Posterior vena cava (tissue), 2 donors: ENCODE results near the gene STRN3. TPM values are rescaled to one million over a fixed set of nuclear protein-coding genes. Genes with fewer than 3 reads are reported as not detected.

ENCODE experiments used
- DNase-seq: peaks from one replicate; pipeline ENCODE4 v3.0.0-alpha.2; 2020; ENCODE audit warnings: low spot score
- intact Hi-C, 2 donors: fragments of 100-400 bp; cut with DNase I; formaldehyde crosslinking; loops; one replicate each; pipeline versions ENCODE4 v1.14.1 to v1.14.2; 2022 to 2023
- total RNA-seq, 2 donors: library from RNA; stranded (reverse); fragmentation: NEBNext Ultra II Directional; extraction: Animal tissue kit (Norgen Biotek cat#: 25700); gene quantifications; one replicate each; pipeline ENCODE4 v1.2.1, GENCODE V29; 2021
- donor health status: DM: yes; HTN: yes; CAD: no.
- donor health status: DM: yes; HTN: yes; CAD: no.

STRN3 gene
- total RNA-seq, 2 donors from 2014 or later = 48.2 to 57.4 TPM

DNA sequence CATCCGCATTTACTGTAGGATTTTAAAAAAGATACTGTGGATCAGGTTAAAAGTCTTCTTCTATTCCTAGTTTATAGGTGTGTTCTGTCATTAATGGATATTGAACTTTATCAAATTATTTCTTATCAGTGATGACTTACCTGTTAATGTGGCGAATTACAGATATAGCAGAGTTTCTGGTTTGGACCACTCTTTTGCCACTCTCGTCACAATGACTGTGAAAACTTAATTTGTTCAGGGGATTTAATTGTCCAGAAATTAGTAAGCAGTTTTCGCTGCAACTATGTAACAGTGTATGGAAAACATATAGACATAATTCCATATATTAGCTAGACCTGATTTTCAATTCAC, 137.0 kb downstream of the STRN3 start:
- intact Hi-C loops = loop anchor here in 1 of 2 donors (10.0 kb wide), 1 partner anchor 856 kb away; no protein-coding TSS in a partner anchor
- DNase-seq = no peak

DNA sequence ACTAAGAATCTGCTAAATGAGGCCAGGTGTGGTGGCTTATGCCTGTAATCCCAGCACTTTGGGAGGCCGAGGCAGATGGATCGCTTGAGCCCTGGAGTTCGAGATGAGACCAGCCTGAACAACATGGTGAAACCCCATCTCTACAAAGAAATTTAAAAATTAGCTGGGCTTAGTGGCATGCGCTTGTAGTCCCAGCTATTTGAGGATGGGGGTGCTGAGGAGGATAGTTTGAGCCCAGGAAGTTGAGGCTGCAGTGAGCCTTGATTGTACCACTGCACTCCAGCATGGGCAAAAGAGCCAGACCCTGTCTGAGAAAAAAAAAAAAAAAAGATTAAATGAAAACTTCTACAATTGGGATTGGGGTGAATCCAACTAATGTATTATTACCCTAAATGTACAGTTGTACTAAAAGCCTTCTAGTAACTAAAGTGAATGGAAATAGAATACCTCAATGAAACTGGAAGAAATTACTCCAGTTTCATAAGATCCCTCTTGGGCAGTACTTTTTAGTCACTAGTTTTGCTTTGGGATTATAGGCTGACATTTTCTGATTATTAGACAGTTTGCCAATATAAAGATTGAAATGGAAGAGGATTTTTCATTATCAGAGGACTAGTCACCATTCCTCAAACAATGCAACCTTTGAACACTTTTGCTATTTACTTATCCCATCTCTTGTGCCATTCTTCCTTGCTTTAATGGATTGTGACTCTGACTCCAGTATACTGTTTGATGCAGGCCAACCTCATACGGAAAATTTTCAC, 137.5 kb downstream of the STRN3 start:
- no peak for DNase-seq
- intact Hi-C loops = loop anchor here in 1 of 2 donors (10.0 kb wide), 1 partner anchor 856 kb away; no protein-coding TSS in a partner anchor

DNA sequence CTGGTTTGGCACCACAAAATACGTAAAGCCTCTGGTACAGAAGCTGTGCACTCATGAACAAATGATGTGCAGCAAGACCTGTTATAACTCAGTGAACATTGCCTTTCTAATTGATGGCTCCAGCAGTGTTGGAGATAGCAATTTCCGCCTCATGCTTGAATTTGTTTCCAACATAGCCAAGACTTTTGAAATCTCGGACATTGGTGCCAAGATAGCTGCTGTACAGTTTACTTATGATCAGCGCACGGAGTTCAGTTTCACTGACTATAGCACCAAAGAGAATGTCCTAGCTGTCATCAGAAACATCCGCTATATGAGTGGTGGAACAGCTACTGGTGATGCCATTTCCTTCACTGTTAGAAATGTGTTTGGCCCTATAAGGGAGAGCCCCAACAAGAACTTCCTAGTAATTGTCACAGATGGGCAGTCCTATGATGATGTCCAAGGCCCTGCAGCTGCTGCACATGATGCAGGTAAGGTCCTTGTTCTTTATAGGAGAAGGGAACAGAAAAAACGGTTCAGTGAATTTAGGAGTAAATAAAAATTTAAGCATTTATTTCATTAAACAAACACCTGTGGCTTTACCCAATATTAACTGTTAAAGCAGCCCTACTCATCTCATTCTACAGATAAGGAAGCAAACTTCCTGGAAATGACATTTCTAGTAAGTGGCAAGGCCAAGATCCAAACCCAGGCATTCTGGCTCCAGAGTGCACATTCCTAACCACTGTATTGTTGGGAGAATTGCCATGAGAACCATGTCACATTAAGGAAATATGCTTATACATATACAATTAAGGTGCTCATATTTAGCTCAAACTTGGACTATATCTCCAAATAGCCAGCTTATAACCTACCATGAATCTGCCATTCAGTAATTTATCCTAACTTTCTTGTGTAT, 140.1 kb downstream of the STRN3 start:
- no peak for DNase-seq
- intact Hi-C loops = loop anchor here in 1 of 2 donors (10.0 kb wide), 1 partner anchor 859 kb away; no protein-coding TSS in a partner anchor

DNA sequence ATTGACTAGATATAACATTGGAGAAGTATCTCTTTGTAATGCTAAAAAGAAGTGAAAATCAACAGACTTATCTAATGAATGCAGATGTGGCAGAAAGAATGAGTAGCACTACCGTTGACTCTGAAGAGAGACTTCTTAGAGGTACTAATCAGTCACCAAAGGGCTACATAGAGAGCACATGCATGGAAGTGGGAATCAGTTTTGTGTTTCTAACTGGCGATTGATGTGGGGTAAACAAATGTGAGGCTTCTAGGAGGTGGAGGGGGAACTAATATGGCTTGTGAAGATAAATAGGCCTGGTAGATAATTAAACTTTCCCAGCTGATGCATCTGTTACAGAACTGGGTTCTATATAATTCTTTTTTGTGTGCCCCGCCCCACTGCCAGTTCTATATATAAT, 141.3 kb downstream of the STRN3 start:
- no peak for DNase-seq
- intact Hi-C loops = loop anchor here in 1 of 2 donors (10.0 kb wide), 1 partner anchor 860 kb away; no protein-coding TSS in a partner anchor

DNA sequence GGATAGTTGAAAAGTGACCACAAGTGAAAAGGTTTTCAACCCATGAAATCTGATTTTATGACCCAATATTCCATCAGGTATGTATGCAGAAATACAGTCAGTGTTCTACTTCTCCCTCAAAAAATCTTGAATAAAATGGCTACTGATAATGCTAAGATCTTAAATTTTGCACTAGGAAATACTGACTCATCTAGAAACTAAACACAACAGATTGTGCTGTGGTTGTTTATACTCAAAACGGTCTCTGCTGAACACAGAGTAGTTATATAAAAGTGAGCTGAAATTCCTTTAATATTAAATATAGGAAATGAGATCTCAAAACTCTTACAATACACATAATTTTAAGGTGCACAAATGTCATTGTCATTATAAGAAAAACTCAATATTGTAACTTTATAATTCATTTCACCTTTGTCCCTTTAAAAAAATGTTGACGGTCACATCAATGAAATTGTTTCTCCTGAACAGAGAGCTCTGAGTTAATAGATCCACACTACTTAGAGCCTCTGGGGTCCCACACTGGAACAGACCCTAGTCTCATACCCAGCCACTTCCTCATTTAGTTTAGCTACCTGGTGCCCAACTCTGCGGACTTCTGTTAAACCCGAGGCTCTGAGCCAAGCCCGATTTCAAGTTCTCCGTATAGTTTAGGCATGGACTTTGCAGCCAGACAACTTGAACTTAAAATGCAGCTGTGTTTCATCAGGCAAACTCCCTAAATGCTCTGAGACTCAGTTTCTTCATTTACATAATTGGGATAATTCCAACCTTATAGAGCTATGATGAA, 142.5 kb downstream of the STRN3 start:
- no peak for DNase-seq
- intact Hi-C loops = loop anchor here in 1 of 2 donors (10.0 kb wide), 1 partner anchor 861 kb away; no protein-coding TSS in a partner anchor

DNA sequence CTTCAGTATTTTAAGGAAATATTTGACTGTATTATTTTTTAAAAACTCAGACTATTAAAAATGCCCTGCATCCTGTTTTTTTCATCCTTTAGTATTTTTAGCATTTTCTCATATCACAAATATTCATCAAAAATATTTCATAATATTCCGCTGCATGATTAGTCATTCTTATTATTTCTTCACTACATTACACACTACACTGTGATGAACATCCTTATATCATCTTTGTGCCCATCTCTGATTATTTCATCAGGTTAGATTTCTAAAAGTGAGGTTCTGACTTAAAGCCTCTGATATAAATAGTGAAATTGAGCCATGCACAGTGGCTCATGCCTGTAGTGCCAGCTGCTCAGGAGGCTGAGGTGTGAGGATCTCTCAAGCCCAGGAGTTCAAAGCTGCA, 143.7 kb downstream of the STRN3 start:
- no peak for DNase-seq
- intact Hi-C loops = loop anchor here in 1 of 2 donors (10.0 kb wide), 1 partner anchor 862 kb away; no protein-coding TSS in a partner anchor

DNA sequence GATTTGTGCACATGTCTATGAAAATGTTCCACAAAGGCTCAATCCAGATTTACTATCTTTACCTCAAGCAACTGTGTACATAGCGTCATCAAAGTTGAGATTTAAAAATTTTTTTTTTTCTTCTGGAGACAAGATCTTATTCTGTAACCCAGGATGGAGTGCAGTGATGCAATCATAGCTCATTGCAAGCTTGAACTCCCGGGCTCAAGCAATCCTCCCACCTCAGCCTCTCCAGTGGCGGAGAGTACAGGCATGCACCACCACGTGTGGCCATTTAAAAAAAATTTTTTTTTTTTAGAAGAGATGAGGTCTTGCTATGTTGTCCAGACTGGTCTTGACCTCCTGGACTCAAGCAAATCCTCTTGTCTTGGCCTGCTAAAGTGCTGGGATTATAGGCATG, 149.5 kb downstream of the STRN3 start:
- DNase-seq = no peak
- intact Hi-C loops = no loop called here

DNA sequence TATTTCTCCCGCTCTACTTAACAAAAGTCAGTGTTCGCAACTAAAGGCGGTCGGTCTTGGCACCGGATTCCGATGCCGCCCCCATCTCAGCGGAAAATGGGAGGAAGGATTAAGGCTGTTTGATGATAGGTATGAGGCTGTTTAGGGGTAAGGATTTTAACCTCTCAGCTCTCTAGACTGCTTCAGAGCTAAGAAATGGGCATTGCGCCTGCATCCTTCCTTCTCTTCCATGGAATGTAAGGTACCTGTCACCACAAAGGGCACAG, 150.5 kb downstream of the STRN3 start:
- no peak for DNase-seq
- intact Hi-C loops = no loop called here

DNA sequence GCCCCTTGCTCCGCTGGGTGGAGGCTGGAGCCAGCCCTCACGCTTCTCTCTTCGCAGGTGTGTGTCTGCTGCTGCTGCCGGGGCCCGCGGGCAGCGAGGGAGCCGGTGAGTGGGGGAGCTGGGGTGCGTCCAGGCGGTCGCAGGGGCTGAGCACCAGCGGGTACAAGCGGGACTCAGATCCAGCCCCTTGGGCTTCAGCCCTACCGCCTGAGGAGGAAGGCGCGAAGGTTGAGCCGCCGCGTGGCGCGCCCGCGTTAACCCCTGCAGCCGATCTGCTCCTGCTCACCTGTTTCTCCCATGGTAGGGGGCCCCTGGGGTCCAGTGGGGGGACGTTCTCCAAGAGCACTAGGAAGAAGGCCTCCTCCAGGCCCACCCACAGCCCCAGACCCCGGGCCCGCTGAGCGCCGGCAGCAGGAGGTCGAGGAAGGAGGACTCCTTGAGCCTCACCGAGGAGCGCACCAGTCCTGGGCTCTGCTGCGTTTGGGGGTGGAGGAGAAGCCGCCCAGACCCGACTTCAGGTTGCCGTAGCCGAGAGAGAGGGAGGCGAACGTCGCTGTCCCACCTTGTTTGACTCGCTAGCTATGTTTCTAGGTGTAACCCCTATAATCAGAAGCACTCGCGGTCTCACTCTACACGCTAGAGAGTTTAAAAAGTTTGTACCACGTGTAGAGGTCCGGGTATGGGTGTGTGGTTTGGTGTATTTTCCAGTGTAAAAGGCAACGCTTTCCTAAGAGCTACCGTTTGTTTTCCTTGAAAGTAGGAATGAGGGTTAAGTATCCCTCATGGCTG, 151.0 kb downstream of the STRN3 start:
- DNase-seq = no peak
- intact Hi-C loops = no loop called here

DNA sequence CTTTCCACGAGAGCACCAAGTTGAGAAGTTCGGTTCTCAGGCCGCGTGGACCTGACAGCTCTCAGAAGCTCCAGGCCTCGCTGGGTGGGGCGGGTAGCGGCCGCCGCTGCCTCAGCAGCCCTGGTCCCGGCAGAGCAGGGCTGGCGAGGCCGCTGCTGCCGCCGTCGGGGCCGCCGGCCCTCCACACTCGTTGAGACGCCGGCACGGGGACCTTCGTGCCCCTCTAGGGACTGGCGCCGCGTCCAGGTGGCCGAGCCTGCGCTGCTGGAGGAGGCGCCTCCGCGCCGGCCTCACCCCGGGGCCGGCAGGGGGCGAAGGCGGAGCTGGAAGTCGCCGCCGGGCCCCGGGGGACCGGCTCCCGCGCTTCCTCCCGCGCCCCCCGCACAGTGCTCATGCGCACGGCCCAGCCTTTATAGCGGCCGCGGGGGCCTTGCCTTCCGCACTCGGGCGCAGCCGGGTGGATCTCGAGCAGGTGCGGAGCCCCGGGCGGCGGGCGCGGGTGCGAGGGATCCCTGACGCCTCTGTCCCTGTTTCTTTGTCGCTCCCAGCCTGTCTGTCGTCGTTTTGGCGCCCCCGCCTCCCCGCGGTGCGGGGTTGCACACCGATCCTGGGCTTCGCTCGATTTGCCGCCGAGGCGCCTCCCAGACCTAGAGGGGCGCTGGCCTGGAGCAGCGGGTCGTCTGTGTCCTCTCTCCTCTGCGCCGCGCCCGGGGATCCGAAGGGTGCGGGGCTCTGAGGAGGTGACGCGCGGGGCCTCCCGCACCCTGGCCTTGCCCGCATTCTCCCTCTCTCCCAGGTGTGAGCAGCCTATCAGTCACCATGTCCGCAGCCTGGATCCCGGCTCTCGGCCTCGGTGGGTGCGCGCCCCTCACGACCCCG, 151.8 kb downstream of the STRN3 start, which contains the start of gene COCH:
TSS of gene COCH (plus strand) at position 440 of the 879 bp plus-strand sequence. CDS start at position 820, 380 bp downstream.
- DNase-seq = no peak
- intact Hi-C loops = no loop called here

DNA sequence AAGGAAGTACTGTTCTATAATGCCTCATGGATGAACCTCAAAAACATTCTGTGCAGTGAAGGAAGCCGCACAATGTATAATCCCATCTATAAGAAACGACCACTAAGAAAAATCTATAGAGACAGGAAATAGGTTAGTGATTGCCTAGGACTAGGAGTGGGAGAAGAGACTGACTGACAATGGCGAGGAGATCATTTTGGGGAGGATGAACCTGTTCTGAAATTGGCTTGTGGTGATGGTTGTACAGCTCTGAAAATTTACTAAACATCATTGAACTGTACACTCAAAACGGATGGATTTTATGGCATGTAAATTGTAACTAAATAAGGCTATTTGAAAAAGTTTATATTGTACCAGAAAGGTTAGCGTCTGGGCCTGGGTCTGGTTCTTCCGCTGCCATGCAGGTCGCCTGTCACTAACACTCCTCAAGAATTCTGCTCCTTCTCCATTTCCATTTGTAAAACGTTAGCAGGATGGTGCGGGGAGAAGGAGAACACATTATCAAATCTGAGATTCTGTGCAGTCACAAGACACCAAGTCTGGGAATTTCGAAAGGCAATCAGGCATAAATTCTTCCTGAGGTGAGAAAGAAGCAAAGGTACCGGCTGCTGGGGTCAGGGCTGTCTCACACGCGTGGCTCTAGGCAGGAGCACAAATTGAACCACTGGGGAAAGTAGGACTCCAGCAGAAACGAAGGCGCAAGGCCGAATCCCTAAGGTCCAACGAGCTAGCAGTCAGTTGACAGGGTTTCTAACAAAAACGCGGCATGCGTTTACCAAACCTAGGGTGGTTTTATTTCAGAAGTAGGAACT, 152.7 kb downstream of the STRN3 start:
- DNase-seq = no peak
- intact Hi-C loops = no loop called here

DNA sequence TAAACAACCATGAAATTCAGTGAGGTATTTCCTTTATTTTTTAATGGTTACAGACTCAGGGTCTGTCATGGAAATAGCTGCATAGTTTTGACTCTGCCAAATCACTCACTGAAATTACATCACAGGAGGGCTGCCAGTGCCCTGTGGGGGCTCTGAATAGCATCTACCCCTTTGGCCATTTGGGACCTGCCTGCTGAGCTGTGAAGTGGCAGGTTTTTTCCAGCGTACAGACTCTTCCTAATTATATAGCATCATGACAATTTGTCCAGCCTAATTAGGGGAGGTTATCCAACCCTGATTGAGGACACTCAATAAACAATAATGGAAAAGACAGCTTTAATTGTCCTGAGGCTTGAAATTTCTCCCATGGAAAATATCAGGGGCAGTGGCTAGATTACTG, 153.6 kb downstream of the STRN3 start:
- no peak for DNase-seq
- intact Hi-C loops = no loop called here

DNA sequence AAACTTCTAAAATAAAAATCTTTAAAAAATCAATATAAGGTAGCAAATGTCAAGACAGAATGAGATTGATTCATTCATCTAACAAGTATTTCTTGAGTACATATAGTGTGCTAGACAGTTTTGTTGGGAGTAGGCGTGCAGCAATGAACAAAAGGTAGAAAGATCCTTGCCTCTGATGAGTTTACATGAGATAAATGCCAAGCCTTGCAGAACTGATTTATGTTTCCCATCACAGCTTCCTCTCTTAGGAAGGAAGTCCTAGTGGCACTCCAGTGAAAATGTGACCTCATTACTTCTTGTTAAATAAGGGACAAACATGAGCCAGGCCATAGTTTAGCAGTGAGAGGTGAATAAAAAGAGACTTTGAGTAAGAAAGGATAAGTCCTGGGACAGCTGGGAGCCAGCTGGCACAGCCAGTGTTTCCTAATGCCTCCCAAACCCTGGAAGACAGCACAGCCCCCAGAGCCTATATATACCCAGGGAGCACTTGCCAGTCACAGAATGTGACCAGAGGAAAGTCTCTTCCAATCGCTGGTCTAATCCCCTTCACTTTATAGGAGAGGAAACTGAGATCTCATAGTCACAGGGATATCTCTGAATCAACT, 156.5 kb downstream of the STRN3 start:
- intact Hi-C loops = no loop called here
- no peak for DNase-seq

DNA sequence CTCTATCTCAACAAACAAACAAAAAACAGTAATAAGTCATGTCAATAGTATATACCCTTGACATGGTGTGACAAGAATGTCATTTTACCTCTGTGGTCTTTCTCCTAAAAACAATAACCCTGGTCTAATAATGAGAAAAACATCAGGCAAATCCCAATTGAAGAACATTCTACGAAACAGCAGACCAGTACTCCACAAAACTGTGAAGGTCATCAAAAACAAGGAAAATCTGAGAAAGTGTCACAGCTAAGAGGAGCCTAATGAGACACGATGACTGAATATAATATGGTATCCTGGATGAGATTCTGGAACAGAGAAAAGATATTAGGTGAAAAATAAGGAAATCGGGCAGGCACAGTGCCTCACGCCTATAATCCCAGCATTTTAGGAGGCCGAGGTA, 157.4 kb downstream of the STRN3 start:
- intact Hi-C loops = no loop called here
- no peak for DNase-seq

DNA sequence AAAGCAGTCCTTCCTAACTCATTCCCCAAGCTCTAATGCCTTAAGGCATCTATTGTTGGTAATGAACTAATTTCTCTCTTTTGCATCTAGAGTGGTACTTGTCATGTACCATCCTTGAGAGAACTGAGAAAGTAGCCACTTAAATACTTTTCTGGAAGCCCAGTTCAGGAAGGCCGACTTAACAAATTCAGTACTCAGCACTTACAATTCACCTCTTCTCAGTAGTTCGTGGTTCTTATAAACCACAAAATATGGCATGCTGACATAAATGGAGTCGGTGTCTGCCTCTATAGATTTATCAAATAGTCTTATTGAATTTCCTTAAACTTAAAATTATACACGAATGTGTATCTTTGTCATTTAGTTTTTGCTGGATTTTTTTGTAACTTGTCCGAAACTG, 161.2 kb downstream of the STRN3 start:
- intact Hi-C loops = no loop called here

DNA sequence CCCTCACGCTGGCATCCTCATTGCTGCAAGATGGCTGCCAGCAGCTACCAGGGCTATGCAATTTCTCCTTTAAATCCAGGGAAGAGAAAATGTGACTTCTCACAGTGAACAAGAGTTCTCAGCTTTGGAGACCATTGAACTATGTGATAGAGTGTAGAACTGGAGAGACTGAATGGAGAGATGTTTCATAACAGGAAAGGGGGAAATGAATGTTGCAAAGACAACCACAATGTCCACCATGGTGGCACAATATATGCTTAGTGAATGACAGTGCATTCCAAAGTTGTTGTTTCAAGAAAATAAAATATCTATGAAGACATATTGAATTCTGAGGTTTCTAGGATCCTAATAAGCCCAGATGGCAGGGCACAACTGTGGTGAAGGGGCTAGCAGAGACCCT, 165.0 kb downstream of the STRN3 start:
- DNase-seq = no peak
- intact Hi-C loops = no loop called here

More for the DNA sequence above, 161.2 kb downstream of the STRN3 start:
- no peak for DNase-seq
